GM21447 (cell line): ENCODE results near the gene PHYH.
A peak's percentile ranks its signal among the peaks of the same experiment; 100 is the strongest.
"Not testable (repeated sequence)": the region's sequence is repeated elsewhere in the genome, so short reads cannot be mapped to it uniquely, and the experiment has no call there.

Experiments
- ATAC-seq: cut with Tn5 transposase; IDR thresholded peaks from one replicate; pipeline ENCODE4 v1.9.1; 2021; ENCODE audit not compliant: unreplicated experiment

The PHYH gene

DNA sequence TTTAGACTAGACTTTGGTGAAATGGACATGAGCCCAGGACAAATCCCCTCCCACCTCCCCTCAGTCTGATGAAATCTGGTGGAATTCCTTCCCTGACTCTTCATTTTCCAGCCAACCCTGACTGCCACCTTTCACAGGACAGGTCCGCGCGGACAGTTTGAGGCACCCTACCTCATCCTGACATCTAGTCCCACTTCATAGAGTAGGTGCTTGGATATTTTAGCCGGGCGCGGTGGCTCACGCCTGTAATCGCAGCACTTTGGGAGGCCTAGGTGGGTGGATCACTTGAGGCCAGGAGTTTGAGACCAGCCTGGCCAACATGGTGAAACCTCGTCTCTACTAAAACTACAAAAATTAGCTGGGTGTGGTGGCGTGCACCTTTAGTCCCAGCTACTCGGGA lies 23.7 kb downstream of the PHYH start:
- not testable (repeated sequence) for ATAC-seq

DNA sequence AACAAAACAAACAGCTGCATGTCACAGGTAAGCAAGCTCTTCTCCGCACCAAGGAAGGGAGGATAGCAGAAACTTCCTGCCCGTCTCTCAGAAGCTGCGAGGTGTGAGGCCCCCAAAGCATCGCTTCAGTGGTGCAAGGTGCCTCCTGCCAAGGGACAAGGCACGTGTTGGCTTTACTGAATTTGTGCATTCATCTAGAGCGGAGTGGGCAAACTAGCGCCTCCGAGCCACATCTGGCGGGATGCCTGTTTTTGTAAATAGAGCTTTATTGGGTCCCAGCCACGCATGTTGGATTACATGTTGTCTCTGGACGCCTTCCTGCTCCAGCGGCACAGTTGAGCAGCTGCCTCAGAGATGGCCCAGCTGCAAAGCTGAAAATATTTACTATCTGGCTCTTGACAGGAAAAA lies 27.7 kb downstream of the PHYH start:
- no peak for ATAC-seq

DNA sequence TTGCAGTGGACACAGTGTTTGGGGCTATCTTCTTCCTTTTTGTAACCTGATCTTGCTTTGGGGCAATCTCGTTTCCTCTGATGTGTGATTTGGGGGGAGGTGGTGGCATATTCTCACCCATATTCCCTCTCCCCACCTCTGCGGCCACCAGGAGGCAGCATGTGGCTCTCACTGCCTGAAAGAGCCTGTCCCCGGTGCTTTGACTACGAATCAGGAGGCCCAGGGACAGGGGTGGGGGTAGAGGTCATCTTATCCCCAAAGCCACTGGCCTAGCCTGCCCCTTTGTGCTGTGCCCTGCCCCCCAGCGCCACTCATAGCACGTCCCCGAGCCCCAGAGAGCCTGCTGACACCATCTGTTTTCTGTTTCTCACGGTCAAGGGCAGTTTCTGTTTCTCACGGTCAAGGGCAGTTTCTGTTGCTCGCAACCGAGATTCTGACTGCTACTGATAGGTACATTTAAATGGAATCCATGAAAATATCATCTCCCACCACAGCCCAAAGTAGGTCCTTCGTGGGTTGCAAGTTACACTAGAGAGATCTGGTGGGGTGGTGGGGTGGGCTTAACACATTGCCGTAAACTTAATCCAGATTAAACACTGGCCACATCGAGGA lies 28.2 kb downstream of the PHYH start:
- ATAC-seq = peak; percentile 63

DNA sequence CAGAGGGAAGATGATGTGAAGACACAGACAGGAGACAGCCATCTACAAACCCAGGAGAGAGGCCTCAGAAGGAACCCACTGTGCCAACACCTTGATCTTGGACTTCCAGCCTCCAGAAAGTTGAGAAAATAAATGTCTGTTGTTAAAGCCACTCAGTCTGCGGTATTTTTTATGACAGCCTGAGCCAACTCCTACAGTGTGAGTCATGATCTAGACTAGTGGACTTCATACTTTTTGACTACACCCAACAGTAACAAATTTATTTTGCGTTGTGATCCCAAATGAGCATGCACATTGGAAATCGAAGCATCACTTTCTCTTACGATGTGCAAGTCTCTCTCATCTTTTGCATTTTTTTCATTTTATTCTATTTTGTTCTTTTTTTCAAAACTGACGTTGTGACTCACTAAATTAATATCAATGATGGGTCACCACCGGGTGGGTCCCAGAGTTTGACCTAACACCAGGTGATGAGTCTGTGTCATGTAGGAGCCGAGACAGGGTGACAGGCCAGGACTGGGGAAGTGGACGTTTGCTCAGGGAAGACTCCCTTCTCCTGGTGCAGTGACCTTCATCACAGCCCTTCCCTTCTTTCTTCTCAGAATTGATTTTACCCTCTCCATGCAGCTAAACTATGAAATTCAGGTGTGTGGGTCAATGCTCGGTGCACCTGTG lies 28.9 kb downstream of the PHYH start:
- no peak for ATAC-seq

DNA sequence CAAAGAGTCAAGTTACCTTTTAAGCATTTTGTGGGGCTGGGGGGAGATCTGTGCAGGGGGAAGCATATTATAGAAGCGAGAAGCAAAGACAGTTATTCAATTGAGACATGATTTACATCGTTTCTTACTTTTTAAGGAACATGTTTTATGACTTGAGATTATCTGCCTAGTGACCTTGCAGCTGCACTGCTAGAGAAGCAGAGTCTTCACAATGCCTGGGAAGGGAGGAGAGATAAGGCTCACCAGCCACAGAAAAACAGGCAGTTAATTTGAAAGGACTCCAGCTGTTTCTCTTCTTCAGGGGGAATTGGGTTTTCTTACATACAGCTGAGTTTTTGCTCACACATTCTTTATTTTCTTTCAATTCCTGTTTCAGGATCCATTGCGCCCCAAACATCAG lies 31.0 kb downstream of the PHYH start:
- no peak for ATAC-seq

DNA sequence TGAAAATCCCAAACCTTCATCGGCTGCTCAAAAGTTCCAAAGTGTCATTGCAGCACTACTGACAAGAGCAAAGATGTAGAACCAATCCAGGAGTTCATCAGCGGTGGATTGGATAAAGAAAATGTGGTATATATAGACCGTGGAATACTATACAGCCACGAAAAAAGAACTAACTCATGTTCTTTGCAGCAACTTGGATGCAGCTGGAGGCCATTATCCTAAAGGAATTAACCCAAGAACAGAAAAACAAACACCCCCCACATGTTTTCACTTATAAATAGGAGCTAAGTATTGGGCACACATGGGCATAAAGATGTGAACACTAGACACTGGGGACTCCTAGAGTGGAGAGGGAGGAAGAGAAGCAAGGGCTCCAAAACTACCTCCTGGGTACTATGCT lies 31.6 kb downstream of the PHYH start:
- ATAC-seq = no peak

DNA sequence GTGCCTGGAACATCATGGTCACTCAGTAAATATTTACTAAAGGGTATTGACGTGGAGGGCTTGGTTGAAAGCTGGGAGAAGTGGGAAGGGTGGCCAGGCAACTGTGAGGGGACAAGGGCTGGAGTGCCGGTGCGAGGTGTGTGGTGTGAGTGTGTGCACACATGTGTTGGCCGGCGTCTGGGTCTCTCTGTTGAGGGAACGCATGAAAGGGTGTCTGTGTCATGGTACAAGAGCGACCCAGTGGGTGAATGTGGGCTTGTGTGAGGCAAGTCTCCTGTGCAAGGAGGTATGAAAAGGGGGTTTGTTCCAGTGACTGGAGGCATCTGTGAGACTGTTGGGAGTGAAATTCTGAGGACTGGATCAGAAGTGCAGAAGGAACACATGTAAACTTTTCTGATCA lies 36.3 kb downstream of the PHYH start:
- no peak for ATAC-seq

DNA sequence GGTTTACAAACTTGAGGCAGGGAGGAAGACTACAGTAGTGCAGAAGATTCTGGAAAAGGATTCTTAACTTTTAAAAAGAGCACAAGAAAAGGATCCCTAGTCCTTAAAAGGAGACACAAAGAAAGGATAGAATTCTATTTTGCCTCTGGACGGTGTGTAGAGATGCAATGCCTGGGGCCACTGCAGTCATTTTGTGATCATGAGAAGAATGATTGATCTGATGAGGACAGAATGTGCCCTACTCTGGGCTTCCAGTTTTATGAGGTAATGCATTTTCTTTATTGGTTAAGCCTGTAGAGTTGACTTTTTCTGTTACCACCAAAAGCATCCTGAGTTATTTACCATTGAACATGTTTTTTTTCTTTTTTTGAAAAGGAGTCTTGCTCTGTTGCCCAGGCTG lies 37.4 kb downstream of the PHYH start:
- ATAC-seq = no peak

DNA sequence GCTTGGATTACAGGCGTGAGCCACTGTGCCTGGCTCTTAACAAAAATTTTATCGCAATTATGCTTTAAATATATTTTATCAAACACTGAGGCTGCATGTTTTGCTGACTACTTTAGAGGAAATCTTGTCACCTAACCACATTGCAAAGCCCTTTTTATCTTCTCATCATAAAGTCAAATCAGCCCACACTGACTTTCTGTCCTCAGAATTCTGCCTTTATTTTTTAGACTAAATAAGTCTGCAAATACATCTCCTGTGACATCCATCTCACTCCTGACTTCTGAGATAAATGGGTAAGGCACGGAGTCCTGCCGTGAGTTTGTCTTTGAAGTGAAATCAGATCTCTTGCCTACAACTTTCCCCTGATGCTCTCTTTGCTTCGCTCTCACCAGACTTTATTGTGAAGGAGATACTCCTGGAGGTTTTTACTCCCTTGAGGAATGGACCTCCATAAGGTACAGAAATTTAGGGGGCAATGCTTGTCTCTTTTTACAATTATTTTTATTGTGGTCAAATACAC lies 42.2 kb downstream of the PHYH start:
- no peak for ATAC-seq

DNA sequence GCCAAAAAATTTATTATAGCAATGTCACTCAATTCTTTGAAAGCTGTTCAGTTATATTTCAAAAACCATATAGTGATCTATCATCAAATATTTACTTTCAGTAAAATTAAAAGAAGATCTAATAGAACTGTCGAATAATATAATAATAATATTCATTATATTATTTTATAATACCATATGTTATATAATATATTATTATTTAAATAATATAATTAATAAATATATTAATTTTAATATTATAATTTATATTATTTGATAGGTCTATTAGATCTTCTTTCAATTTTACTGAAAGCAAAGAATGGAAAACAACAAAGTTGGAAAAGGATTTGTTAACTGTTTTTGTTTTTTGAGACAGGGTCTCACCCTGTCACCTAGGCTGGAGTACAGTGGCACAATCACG lies 43.2 kb downstream of the PHYH start:
- no peak for ATAC-seq

DNA sequence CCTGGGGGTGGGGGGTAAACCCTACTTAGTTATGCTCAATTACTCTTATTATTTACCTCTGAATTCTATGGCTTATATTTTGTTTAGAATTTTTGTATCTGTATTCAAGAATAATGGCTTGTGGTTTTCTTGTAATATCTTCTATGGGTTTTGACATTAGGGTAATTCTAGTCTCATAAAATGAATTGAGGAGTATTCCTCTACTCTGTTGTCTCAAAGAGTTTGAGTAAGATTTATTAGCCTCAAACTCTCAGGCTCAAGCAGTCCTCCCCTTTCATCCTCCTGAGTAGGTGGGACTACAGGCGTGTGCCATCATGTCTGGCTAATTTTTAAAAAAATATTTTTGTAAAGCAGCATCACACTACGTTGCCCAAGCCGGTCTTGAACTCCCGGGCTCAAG lies 46.1 kb downstream of the PHYH start:
- ATAC-seq = no peak

DNA sequence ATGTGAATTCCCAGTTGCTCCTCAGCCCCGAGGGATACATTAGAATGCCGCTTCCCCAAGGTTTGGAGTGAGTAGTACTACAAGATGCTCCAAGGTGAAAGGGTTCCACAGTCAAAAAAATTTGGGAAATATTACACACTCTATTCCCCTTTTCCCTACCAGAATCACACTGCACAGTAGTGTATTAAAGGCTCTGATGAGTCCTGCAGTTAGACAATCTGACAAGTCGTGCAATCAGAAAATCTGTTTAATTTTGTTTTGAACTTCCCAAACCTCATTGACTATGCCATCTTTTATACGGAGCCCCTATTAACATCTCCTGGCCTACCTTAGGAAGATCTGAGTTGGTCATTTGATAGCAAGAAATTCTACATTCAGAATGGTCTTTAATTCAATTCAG lies 52.1 kb downstream of the PHYH start:
- ATAC-seq = no peak

DNA sequence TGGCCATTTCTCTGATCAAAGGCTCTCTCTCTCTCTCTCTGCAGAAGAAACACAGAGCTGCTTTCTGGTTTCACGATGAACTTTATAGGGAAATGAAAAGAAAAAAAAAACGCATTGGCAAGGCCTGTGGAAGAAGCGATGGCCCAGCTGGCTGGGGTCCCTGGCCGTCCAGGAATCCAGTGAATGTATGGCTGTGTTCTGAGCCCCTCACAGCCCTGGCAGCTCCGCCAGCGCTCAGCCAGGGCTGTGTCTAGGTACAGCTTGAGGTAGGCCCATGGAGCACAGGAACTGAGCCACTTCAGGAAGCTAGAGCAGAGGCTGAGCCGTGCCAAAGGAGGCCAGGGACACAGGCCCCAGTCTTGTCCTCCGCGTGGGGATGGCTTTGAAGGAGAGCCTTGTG lies 52.6 kb downstream of the PHYH start:
- no peak for ATAC-seq

DNA sequence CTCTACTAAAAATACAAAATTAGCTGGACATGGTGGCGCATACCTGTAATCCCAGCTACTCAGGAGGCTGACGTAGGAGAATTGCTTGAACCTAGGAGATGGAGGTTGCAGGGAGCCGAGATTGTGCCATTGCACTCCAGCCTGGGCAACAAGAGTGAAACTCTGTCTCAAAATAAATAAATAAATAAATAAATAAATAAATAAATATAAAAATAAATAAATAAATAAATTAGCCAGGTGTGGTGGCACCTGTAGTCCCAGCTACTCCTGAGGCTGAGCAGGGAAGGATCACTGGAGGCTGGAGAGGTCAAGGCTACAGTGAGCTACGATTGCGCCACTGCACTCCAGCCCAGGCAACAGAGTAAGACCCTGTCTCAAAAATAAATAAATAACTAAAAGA lies 57.6 kb downstream of the PHYH start:
- not testable (repeated sequence) for ATAC-seq

DNA sequence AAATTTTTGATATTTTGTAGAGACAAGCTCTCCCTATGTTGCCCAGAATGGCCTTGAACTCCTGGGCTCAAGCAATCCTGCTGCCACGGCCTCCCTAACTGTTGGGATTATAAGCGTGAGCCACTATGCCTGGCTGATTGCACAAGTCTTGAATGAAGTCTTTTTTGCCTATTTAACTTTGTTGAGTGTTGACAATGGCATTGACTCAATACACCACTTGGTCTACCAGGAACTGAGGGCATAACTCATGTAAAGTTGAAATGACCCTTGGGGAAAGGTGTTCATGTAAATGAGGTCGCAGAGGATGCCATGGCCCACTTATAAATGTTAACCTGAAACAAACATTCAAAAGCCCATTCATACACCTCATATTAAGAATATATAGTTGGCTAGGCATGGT lies 58.3 kb downstream of the PHYH start:
- ATAC-seq = no peak

DNA sequence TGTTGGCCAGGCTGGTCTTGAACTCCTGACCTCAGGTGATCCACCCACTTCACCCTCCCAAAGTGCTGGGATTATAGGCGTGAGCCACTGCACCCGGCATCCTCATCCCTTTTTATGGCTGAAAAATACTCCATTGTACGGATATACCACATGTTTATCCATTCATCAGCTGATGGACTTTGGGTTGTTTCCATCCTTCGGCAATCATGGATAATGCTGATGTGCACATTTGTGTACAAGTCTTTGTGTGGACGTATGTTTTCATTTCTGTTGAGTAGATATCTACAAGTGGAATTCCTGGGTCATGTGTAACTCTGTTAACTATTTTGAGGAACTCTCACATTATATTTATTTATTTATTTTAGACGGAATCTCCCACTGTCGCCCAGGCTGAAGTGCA lies 59.9 kb downstream of the PHYH start:
- ATAC-seq = no peak

DNA sequence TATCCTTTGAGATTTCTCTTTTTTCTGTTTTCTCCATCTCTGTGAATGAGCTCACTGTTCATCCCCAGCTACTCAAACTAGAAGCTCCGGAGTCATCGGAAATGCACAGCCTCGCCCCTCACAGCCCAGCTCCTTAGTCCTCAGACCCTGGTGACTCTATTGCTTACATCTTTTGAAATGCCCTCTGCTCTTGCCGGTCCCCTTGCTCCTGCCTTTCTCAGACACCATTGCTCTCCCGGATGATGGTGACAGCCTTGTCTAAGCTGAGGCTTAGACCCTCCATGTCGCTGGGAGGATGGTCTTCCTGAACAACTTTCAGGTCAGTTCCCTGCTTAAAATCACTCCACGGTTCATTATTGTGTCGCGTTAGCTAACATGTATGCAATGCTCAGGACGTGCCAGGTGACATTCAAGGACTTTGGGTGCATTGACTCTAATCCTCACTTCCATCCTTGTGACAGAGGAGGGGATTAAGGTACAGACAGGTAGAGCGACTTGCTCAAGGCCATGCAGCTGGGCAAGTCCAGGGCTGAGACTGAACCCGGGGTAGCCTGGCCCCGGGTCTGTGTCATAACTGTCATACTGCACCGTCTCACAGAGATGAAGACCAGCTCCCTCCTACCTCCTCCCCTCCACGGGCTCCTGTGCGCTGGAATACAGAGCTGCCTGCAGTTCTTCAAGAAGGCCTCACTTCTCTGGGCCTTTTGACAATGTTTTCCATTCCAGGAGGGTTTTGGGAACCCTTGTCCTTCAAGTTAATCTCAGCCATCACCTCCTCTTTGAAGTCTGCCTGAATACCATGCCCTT lies 61.4 kb downstream of the PHYH start:
- no peak for ATAC-seq

DNA sequence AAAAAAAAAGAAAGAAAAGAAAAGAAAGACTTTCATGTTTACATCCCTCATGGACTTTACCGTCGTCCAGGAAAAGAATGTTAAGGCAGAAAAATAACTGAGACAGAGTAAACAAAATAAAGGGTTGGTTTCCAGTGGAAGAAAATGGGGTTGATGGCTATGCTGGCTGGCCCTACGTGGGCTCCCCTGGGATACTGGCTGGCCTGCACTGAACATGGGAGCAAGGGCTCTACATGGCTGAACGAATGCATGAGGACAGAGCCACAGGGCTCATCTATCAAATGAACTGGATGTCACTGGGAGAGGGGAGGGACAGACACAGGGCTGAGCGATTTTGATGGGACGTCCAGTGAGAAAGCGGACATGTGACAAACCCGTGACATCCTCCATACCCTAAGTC lies 63.2 kb downstream of the PHYH start:
- ATAC-seq = no peak

DNA sequence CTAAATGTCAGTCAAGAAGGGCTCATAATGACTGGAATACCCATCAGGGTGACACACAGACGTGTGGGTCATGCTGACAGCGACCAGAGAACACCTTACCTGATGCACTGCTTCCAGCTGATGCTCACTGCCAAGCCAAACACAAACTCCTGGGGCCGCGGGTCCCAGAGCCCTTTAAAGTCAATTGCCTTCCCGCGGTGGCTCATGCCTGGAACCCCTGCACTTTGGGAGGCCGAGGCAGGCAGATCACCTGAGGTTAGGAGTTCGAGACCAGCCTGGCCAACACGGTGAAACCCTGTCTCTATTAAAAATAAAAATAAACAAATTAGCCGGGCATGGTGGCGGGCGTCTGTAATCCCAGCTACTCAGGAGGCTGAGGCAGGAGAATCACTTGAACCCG lies 65.1 kb downstream of the PHYH start:
- not testable (repeated sequence) for ATAC-seq

DNA sequence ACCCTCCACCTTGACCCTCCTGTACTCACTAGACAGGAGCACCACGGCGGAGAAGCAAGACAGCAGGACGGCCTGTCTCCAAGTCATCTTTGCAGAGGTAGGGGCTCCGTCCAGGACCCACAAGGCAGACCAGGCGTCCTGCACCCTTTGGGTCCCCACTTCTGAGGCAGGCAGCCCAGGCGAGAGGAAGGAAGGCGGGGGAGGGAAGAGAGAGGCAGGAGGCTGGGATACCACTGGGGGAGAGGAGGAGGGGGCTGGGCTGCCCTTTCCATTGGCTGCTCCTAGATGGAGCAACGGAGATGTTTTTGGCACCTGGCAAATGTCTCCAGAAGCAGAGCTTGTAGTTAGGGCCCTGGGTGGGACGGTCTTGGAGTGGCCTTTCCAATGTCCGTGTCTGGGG lies 65.7 kb downstream of the PHYH start, which contains the start of gene UCMA:
Gene UCMA, minus strand, starts transcription at position 203 of the 400 bp plus-strand sequence. Its CDS starts 116 bp downstream, at position 87.
- ATAC-seq = no peak

DNA sequence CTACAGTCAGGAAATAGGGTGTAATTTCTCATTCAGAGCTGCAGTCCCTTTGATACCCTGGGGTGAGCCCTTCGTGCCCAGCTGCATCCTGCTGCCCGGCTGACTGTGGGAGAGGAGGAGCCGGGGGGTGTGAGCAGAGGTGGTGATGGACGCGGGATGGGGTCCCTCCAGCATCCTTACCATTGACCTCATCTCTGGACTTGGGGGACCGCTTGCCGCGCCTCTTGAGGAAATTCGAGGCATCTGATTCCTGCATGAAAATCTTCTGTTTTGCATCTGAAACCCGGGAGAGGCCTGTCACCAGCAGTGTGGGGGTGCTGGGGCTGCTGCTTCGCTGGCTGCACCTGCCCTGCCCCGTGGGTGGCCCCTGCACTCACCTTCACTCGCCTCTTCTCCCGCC lies 66.5 kb downstream of the PHYH start:
- no peak for ATAC-seq

DNA sequence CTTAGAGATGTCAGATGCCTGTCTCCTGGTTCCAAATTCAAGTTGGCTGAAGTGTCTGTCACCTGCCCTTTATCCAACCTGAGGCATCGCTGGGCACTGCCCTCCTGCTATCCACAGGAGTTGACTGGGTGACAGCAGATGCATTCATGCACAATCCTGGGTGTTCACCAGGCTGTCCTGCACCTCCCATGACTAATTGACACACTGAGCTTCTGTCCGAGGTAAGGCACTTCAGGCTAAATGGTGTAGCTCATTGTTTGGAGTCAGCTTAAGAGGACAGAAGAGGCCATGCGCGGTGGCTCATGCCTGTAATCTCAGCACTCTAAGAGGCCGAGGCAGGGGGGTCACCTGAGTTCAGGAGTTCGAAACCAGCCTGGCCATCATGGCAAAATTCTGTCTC lies 68.1 kb downstream of the PHYH start:
- no peak for ATAC-seq
